HG03025 (cell line): ENCODE data around the gene PIAS1.
"Not testable (repeated sequence)": the region's sequence is repeated elsewhere in the genome, so short reads cannot be mapped to it uniquely, and the experiment has no call there.

Source experiments
- ATAC-seq: cut with Tn5 transposase; IDR thresholded peaks from one replicate; pipeline ENCODE4 v1.9.1; 2021; ENCODE audit warnings: mild to moderate bottlenecking, moderate library complexity; ENCODE audit not compliant: unreplicated experiment, low FRiP score

The PIAS1 gene

GRCh38 chr15:68229386-68230156 is 175.5 kb downstream of the PIAS1 start, which contains the start of gene CLN6:
TSS of gene CLN6 (minus strand) at chr15:68229728. CDS start at chr15:68229584, 144 bp downstream.
- peak; percentile 67 for ATAC-seq

- ATAC-seq, result no peak
Measured at GRCh38 chr15:68230157-68231100, 176.3 kb downstream of the PIAS1 start.

GRCh38 chr15:68231102-68231818 is 177.1 kb downstream of the PIAS1 start:
- ATAC-seq, result no peak

- no peak for ATAC-seq
Measured at GRCh38 chr15:68232449-68232848, 178.3 kb downstream of the PIAS1 start.

- ATAC-seq, result no peak
Measured at GRCh38 chr15:68232937-68233336, 178.8 kb downstream of the PIAS1 start.

- ATAC-seq, result no peak
Measured at GRCh38 chr15:68234060-68234459, 179.9 kb downstream of the PIAS1 start.

GRCh38 chr15:68234520-68234919 is 180.4 kb downstream of the PIAS1 start:
- not testable (repeated sequence) for ATAC-seq

GRCh38 chr15:68235022-68235421 is 180.9 kb downstream of the PIAS1 start:
- ATAC-seq, result no peak

- ATAC-seq, result no peak
Measured at GRCh38 chr15:68239025-68239424, 184.9 kb downstream of the PIAS1 start.

- ATAC-seq, result no peak
Measured at GRCh38 chr15:68241088-68241935, 187.2 kb downstream of the PIAS1 start.
